ENCODE measurements around the gene NBPF3. TPM values are rescaled to one million over a fixed set of nuclear protein-coding genes. Genes with fewer than 3 reads are reported as not detected.

The NBPF3 gene
- total RNA-seq, 6 experiments from 2014 or later: 1.2 to 5.3 (median 2.3) TPM

- Histone ChIP-seq H3K27ac (no peak overlapping the region), H3K4me1 (no peaks in the 10 kb centered on the region), H3K4me3 (no peak overlapping the region), H3K36me3 (no peaks in the 10 kb centered on the region), H3K27me3 (no peaks in the 10 kb centered on the region), H3K9me3 (no peaks in the 10 kb centered on the region)
- ATAC-seq (no peak), DNase-seq (no peak)
- intact Hi-C loops (cut with DNase I): no loop called here
- WGBS (ENCODE audit: insufficient coverage, low coverage, low lambda C conversion rate, missing lambda C conversion rate): 24% methylated on average over 4 of the region's 7 CpGs
- TF ChIP-seq POLR2A (IDR thresholded peaks at IDR 0.05) (no peak), CTCF (IDR thresholded peaks at IDR 0.05) (no peak)
Observed at GRCh38 chr1:21497466-21498061, 57.6 kb downstream of the NBPF3 start.

- intact Hi-C loops (cut with DNase I): no loop called here
- Histone ChIP-seq H3K4me1 (no peaks in the 10 kb centered on the region), H3K27ac (no peak overlapping the region), H3K9me3 (no peaks in the 10 kb centered on the region), H3K4me3 (no peak overlapping the region), H3K27me3 (no peaks in the 10 kb centered on the region), H3K36me3 (no peaks in the 10 kb centered on the region)
- ATAC-seq: no peak
- TF ChIP-seq CTCF (IDR thresholded peaks at IDR 0.05): no peak
- TF ChIP-seq POLR2A (IDR thresholded peaks at IDR 0.05): no peak
- 67% methylated on average over 1 of the region's 1 CpG for WGBS (ENCODE audit: insufficient coverage, low coverage, low lambda C conversion rate, missing lambda C conversion rate)
- DNase-seq: no peak
Observed at GRCh38 chr1:21499283-21499950, 59.5 kb downstream of the NBPF3 start.

GRCh38 chr1:21503706-21504377 lies 63.9 kb downstream of the NBPF3 start:
- 60% methylated on average over 4 of the region's 7 CpGs for WGBS (ENCODE audit: insufficient coverage, low coverage, low lambda C conversion rate, missing lambda C conversion rate)
- H3K27me3 ChIP-seq: peaks cover 0 to 6% of the 10 kb centered on the region in 2 donors
- H3K27ac ChIP-seq: no peak overlapping the region
- H3K4me1 ChIP-seq: peaks cover 0 to 2% (median 0%) of the 10 kb centered on the region in 4 donors
- intact Hi-C loops (cut with DNase I): no loop called here
- H3K4me3 ChIP-seq: no peak overlapping the region
- no peak for DNase-seq
- H3K9me3 ChIP-seq: no peaks in the 10 kb centered on the region
- H3K36me3 ChIP-seq: no peaks in the 10 kb centered on the region
- TF ChIP-seq POLR2A (IDR thresholded peaks at IDR 0.05): no peak
- TF ChIP-seq CTCF (IDR thresholded peaks at IDR 0.05): no peak
- ATAC-seq: no peak

GRCh38 chr1:21506804-21507203 lies 66.9 kb downstream of the NBPF3 start:
- Histone ChIP-seq H3K36me3 (no peaks in the 10 kb centered on the region), H3K9me3 (no peaks in the 10 kb centered on the region), H3K4me3 (no peak overlapping the region), H3K4me1 (peaks cover 0 to 7% (median 0%) of the 10 kb centered on the region in 4 donors), H3K27me3 (peaks cover 0 to 7% of the 10 kb centered on the region in 2 donors), H3K27ac (no peak overlapping the region)
- WGBS (ENCODE audit: insufficient coverage, low coverage, low lambda C conversion rate, missing lambda C conversion rate): 58% methylated on average over 3 of the region's 4 CpGs
- DNase-seq (no peak), ATAC-seq (no peak)
- intact Hi-C loops (cut with DNase I): no loop called here
- no peak for TF ChIP-seq POLR2A (IDR thresholded peaks at IDR 0.05)
- TF ChIP-seq CTCF (IDR thresholded peaks at IDR 0.05): no peak
